Erythroblast (primary cell): ENCODE data around the gene RBM10.

Experiments used
- GATA1 ChIP-seq: IDR thresholded peaks from 2 replicates; pipeline ENCODE4 v1.6.1; 2011; ENCODE audit warnings: low read depth, mild to moderate bottlenecking, control low read depth, low read length, moderate library complexity
- POLR2A ChIP-seq: IDR thresholded peaks from 2 replicates; pipeline ENCODE4 v1.6.1; 2011; ENCODE audit warnings: mild to moderate bottlenecking, low read length

GRCh38 chrX:47202316-47202715 lies 57.3 kb downstream of the RBM10 start:
- TF ChIP-seq POLR2A (no peak), GATA1 (no peak)
